ENCODE measurements around the gene ERP44. TPM values are rescaled to one million over a fixed set of nuclear protein-coding genes. Genes with fewer than 3 reads are reported as not detected.

ERP44 gene
- total and polyA plus RNA-seq, 2 experiments from 2014 or later: 23.8 to 50.5 TPM

- in situ Hi-C loops (cut with MboI): no loop called here
- Histone ChIP-seq H3K9ac (no peak overlapping the region), H3K27me3 (replicated peaks; ENCODE audit: insufficient read depth) (no peaks in the 10 kb centered on the region), H3K79me2 (ENCODE audit: insufficient read depth) (no peaks in the 10 kb centered on the region; the same call in 1 of the 2 replicates), H3K27ac (no peak overlapping the region), H3F3A (ENCODE audit: insufficient read depth) (no peaks in the 10 kb centered on the region), H3K9me2 (ENCODE audit: insufficient read depth) (no peaks in the 10 kb centered on the region), H3K36me3 (ENCODE audit: low read depth) (no peaks in the 10 kb centered on the region), H3K4me1 (ENCODE audit: insufficient read depth) (no peaks in the 10 kb centered on the region), H2AFZ (no peak overlapping the region), H4K20me1 (ENCODE audit: insufficient read depth) (no peaks in the 10 kb centered on the region), H3K9me3 (ENCODE audit: low read depth) (no peaks in the 10 kb centered on the region), H3K4me3 (no peak overlapping the region), H3K4me2 (ENCODE audit: unreplicated experiment) (no peak overlapping the region)
- DNase-seq: no peak
- TF ChIP-seq EZH2 (IDR thresholded peaks at IDR 0.05; ENCODE audit: insufficient read depth, poor library complexity, severe bottlenecking): no peak
- TF ChIP-seq EZH2phosphoT487 (IDR thresholded peaks at IDR 0.05; ENCODE audit: insufficient read depth, low read depth): no peak
Observed at GRCh38 chr9:99986642-99987041, 112.2 kb downstream of the ERP44 start.

GRCh38 chr9:99980598-99980997 is 118.2 kb downstream of the ERP44 start:
- in situ Hi-C loops (cut with MboI): no loop called here
- WGBS, 2 experiments (ENCODE audit: low coverage in 1 of 2, low lambda C conversion rate in 2 of 2, missing lambda C conversion rate in 2 of 2): 94 to 96% methylated on average over 2 of the region's 2 CpGs

GRCh38 chr9:99978221-99978620 is 120.6 kb downstream of the ERP44 start:
- no peak overlapping the region for H3K27ac ChIP-seq
- no peaks in the 10 kb centered on the region for H3K27me3 ChIP-seq (replicated peaks; ENCODE audit: insufficient read depth)
- H3K4me1 ChIP-seq (ENCODE audit: insufficient read depth): no peaks in the 10 kb centered on the region
- no peaks in the 10 kb centered on the region for H4K20me1 ChIP-seq (ENCODE audit: insufficient read depth)
- 100% methylated on average over 1 of the region's 1 CpG for WGBS, 2 experiments (ENCODE audit: low coverage in 1 of 2, low lambda C conversion rate in 2 of 2, missing lambda C conversion rate in 2 of 2)
- no peaks in the 10 kb centered on the region for H3F3A ChIP-seq (ENCODE audit: insufficient read depth)
- no peaks in the 10 kb centered on the region for H3K79me2 ChIP-seq (ENCODE audit: insufficient read depth)
- H3K9ac ChIP-seq: no peak overlapping the region
- H3K9me3 ChIP-seq (ENCODE audit: low read depth): no peaks in the 10 kb centered on the region
- in situ Hi-C loops (cut with MboI): no loop called here
- H3K4me3 ChIP-seq: no peak overlapping the region
- no peaks in the 10 kb centered on the region for H3K9me2 ChIP-seq (ENCODE audit: insufficient read depth)
- no peak overlapping the region for H2AFZ ChIP-seq
- DNase-seq: no peak
- no peak overlapping the region for H3K4me2 ChIP-seq (ENCODE audit: unreplicated experiment)
- no peak for TF ChIP-seq EZH2 (IDR thresholded peaks at IDR 0.05; ENCODE audit: insufficient read depth, poor library complexity, severe bottlenecking)
- TF ChIP-seq EZH2phosphoT487 (IDR thresholded peaks at IDR 0.05; ENCODE audit: insufficient read depth, low read depth): no peak
- no peaks in the 10 kb centered on the region for H3K36me3 ChIP-seq (ENCODE audit: low read depth)

More at GRCh38 chr9:99980598-99980997, 118.2 kb downstream of the ERP44 start:
- Histone ChIP-seq H3K4me3 (no peak overlapping the region), H3K27ac (no peak overlapping the region), H3K9me3 (ENCODE audit: low read depth) (no peaks in the 10 kb centered on the region), H4K20me1 (ENCODE audit: insufficient read depth) (no peaks in the 10 kb centered on the region), H3K4me2 (ENCODE audit: unreplicated experiment) (no peak overlapping the region), H3K9me2 (ENCODE audit: insufficient read depth) (no peaks in the 10 kb centered on the region), H3F3A (ENCODE audit: insufficient read depth) (no peaks in the 10 kb centered on the region), H3K27me3 (replicated peaks; ENCODE audit: insufficient read depth) (no peaks in the 10 kb centered on the region), H3K36me3 (ENCODE audit: low read depth) (no peaks in the 10 kb centered on the region), H3K79me2 (ENCODE audit: insufficient read depth) (no peaks in the 10 kb centered on the region), H3K4me1 (ENCODE audit: insufficient read depth) (no peaks in the 10 kb centered on the region), H2AFZ (no peak overlapping the region), H3K9ac (no peak overlapping the region)
- TF ChIP-seq EZH2phosphoT487 (IDR thresholded peaks at IDR 0.05; ENCODE audit: insufficient read depth, low read depth): no peak
- no peak for TF ChIP-seq EZH2 (IDR thresholded peaks at IDR 0.05; ENCODE audit: insufficient read depth, poor library complexity, severe bottlenecking)
- no peak for DNase-seq

- no peaks in the 10 kb centered on the region for H3F3A ChIP-seq (ENCODE audit: insufficient read depth)
- H3K9me2 ChIP-seq (ENCODE audit: insufficient read depth): no peaks in the 10 kb centered on the region
- H3K36me3 ChIP-seq (ENCODE audit: low read depth): no peaks in the 10 kb centered on the region
- H3K27me3 ChIP-seq (replicated peaks; ENCODE audit: insufficient read depth): no peaks in the 10 kb centered on the region
- no peak for TF ChIP-seq EZH2phosphoT487 (IDR thresholded peaks at IDR 0.05; ENCODE audit: insufficient read depth, low read depth)
- no peak for TF ChIP-seq EZH2 (IDR thresholded peaks at IDR 0.05; ENCODE audit: insufficient read depth, poor library complexity, severe bottlenecking)
- 86 to 92% methylated on average over 3 of the region's 3 CpGs for WGBS, 2 experiments (ENCODE audit: low coverage in 1 of 2, low lambda C conversion rate in 2 of 2, missing lambda C conversion rate in 2 of 2)
- DNase-seq: no peak
- H2AFZ ChIP-seq: no peak overlapping the region
- no peaks in the 10 kb centered on the region for H3K4me1 ChIP-seq (ENCODE audit: insufficient read depth)
- H3K79me2 ChIP-seq (ENCODE audit: insufficient read depth): no peaks in the 10 kb centered on the region
- in situ Hi-C loops (cut with MboI): no loop called here
- H4K20me1 ChIP-seq (ENCODE audit: insufficient read depth): no peaks in the 10 kb centered on the region
- H3K27ac ChIP-seq: no peak overlapping the region
- no peak overlapping the region for H3K9ac ChIP-seq
- H3K9me3 ChIP-seq (ENCODE audit: low read depth): no peaks in the 10 kb centered on the region
- H3K4me3 ChIP-seq: no peak overlapping the region
- H3K4me2 ChIP-seq (ENCODE audit: unreplicated experiment): no peak overlapping the region
Observed at GRCh38 chr9:99977033-99977792, 121.6 kb downstream of the ERP44 start.

Measured in GM23248 (cell line).